Left ventricle myocardium superior (tissue), 1 donor: Measurements from ENCODE around the gene HOXB3. TPM values are rescaled to one million over a fixed set of nuclear protein-coding genes. Genes with fewer than 3 reads are reported as not detected.

Experiments used
- ATAC-seq: fragments of 200-7000 bp; cut with Tn5 transposase; one replicate; pipeline ENCODE4 v1.9.1; 2020; ENCODE audit warnings: mild to moderate bottlenecking, moderate library complexity
- DNase-seq: peaks from one replicate; pipeline ENCODE4 v3.0.0-alpha.2; 2020
- intact Hi-C: fragments of 100-400 bp; cut with micrococcal nuclease; formaldehyde crosslinking; loops from one replicate; pipeline ENCODE4 v1.11.0; 2022
- total RNA-seq: library from RNA; stranded (reverse); fragmentation: NEBNext Ultra II Directional; extraction: Animal tissue kit (Norgen Biotek cat#: 25700); gene quantifications from one replicate; pipeline ENCODE4 v1.2.1, GENCODE V29; 2021
- donor health status: DM: no; HTN: yes; CAD: no; lungs with severe emphysema.

Gene HOXB3
- total RNA-seq, 1 donor from 2014 or later: 2.7 TPM

- DNase-seq: no peak
- no peak for ATAC-seq
- intact Hi-C loops: no loop called here
These were observed 25.6 kb downstream of the HOXB3 start for GRCh38 chr17:48564188-48565021.

- intact Hi-C loops: no loop called here
- no peak for ATAC-seq
These were observed 26.2 kb downstream of the HOXB3 start for GRCh38 chr17:48563867-48564187.

GRCh38 chr17:48563385-48563838 is 26.6 kb downstream of the HOXB3 start:
- ATAC-seq: no peak
- no peak for DNase-seq
- intact Hi-C loops: no loop called here

More at GRCh38 chr17:48563867-48564187, 26.2 kb downstream of the HOXB3 start:
- DNase-seq: no peak

GRCh38 chr17:48562934-48563333 is 27.1 kb downstream of the HOXB3 start:
- intact Hi-C loops: no loop called here
- ATAC-seq: no peak
- DNase-seq: no peak

GRCh38 chr17:48561884-48562810 is 27.9 kb downstream of the HOXB3 start:
- intact Hi-C loops: no loop called here
- DNase-seq (no peak), ATAC-seq (no peak)

GRCh38 chr17:48559840-48560817 is 29.9 kb downstream of the HOXB3 start:
- ATAC-seq: no peak
- no peak for DNase-seq
- intact Hi-C loops: no loop called here

- intact Hi-C loops: no loop called here
These were observed 30.8 kb downstream of the HOXB3 start for GRCh38 chr17:48559122-48559839.

GRCh38 chr17:48558831-48559121 is 31.3 kb downstream of the HOXB3 start:
- ATAC-seq (no peak), DNase-seq (no peak)
- intact Hi-C loops: no loop called here

More at GRCh38 chr17:48559122-48559839, 30.8 kb downstream of the HOXB3 start:
- DNase-seq (no peak), ATAC-seq (no peak)

GRCh38 chr17:48558057-48558830 is 31.8 kb downstream of the HOXB3 start:
- no peak for ATAC-seq
- DNase-seq: no peak
- intact Hi-C loops: no loop called here

- DNase-seq (no peak), ATAC-seq (no peak)
- intact Hi-C loops: no loop called here
These were observed 33.3 kb downstream of the HOXB3 start for GRCh38 chr17:48556576-48557401.

GRCh38 chr17:48556229-48556575 is 33.8 kb downstream of the HOXB3 start:
- intact Hi-C loops: no loop called here
- ATAC-seq: no peak
- DNase-seq: no peak

GRCh38 chr17:48555258-48556228 is 34.5 kb downstream of the HOXB3 start:
- intact Hi-C loops: no loop called here
- ATAC-seq (peak; percentile 50), DNase-seq (no peak)

- no peak for DNase-seq
- ATAC-seq: peak; percentile 13
- intact Hi-C loops: no loop called here
These were observed 35.4 kb downstream of the HOXB3 start for GRCh38 chr17:48554412-48555257.

- intact Hi-C loops: no loop called here
- ATAC-seq: no peak
- DNase-seq: no peak
These were observed 36.2 kb downstream of the HOXB3 start for GRCh38 chr17:48553826-48554225.

GRCh38 chr17:48553190-48553547 is 36.9 kb downstream of the HOXB3 start:
- no peak for ATAC-seq
- DNase-seq: no peak
- intact Hi-C loops: no loop called here
